ENCODE results near the gene ELMO1. TPM values are rescaled to one million over a fixed set of nuclear protein-coding genes. Genes with fewer than 3 reads are reported as not detected.

The ELMO1 gene
- polyA plus RNA-seq, 1 experiment, result not detected

- TF ChIP-seq CTCF (IDR thresholded peaks at IDR 0.05; ENCODE audit: insufficient read depth, low read depth, low read length), result no peak
- Histone ChIP-seq H3K27me3 (ENCODE audit: control insufficient read depth, insufficient read depth, low read length) (no peaks in the 10 kb centered on the region), H3K4me3 (ENCODE audit: low read depth, low read length) (no peak overlapping the region), H3K36me3 (ENCODE audit: control insufficient read depth, insufficient read depth, low read length) (no peaks in the 10 kb centered on the region)
- ChIA-PET POLR2A (no interaction called here), CTCF (no interaction called here)
- no peak for DNase-seq (ENCODE audit: low read depth)
Measured at GRCh38 chr7:37248396-37248861, 200.2 kb downstream of the ELMO1 start.

DNA sequence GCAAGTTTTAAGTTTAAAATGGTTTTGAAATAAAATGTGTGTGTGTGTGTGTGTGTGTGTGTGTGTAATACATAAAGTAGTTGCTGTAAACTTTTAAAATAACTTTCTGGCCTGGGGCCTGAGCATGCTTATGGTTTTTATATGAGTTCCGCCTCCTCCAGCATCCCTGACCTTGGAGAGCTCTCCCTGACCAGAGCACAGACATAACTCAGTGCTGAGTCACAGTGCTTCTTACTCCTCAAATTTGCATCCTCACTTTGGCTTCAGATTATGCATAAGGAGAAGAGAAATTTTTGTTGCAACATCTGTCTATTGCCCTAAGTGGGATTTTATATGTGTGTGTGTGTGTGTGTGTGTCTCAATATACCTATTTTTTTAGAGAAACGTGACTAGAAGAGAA lies 200.8 kb downstream of the ELMO1 start:
- Histone ChIP-seq H3K4me3 (ENCODE audit: low read depth, low read length) (no peak overlapping the region), H3K36me3 (ENCODE audit: control insufficient read depth, insufficient read depth, low read length) (no peaks in the 10 kb centered on the region), H3K27me3 (ENCODE audit: control insufficient read depth, insufficient read depth, low read length) (no peaks in the 10 kb centered on the region)
- TF ChIP-seq CTCF (IDR thresholded peaks at IDR 0.05; ENCODE audit: insufficient read depth, low read depth, low read length), result no peak
- no peak for DNase-seq (ENCODE audit: low read depth)
- CTCF ChIA-PET, result no interaction called here
- POLR2A ChIA-PET, result no interaction called here

GRCh38 chr7:37245590-37245989 lies 203.1 kb downstream of the ELMO1 start:
- TF ChIP-seq CTCF (IDR thresholded peaks at IDR 0.05; ENCODE audit: insufficient read depth, low read depth, low read length), result no peak
- POLR2A ChIA-PET, result no interaction called here
- no peak for DNase-seq (ENCODE audit: low read depth)
- CTCF ChIA-PET, result no interaction called here
- no peaks in the 10 kb centered on the region for H3K36me3 ChIP-seq (ENCODE audit: control insufficient read depth, insufficient read depth, low read length)
- no peaks in the 10 kb centered on the region for H3K27me3 ChIP-seq (ENCODE audit: control insufficient read depth, insufficient read depth, low read length)
- no peak overlapping the region for H3K4me3 ChIP-seq (ENCODE audit: low read depth, low read length)

DNA sequence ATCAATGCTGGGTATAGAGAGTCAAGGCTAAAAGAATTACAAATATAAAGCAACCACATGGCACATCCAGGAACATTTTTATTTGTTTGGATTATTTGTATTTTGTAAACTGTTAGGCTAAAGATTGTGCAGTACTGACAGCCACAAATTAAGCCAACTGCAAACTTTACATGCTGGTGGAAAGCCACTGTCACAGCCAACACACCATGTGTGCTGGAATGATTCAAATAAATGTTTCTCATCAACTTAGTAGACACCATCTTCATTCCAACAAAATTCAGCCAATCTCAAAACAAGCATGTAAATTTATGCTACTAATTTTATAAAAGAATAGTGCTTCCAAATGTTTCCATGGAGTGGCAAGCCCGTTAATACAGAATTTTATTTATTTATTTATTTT lies 211.8 kb downstream of the ELMO1 start:
- Histone ChIP-seq H3K36me3 (ENCODE audit: control insufficient read depth, insufficient read depth, low read length) (no peaks in the 10 kb centered on the region), H3K4me3 (ENCODE audit: low read depth, low read length) (no peak overlapping the region), H3K27me3 (ENCODE audit: control insufficient read depth, insufficient read depth, low read length) (no peaks in the 10 kb centered on the region)
- no peak for TF ChIP-seq CTCF (IDR thresholded peaks at IDR 0.05; ENCODE audit: insufficient read depth, low read depth, low read length)
- CTCF ChIA-PET, result interaction anchor here (1.0 kb wide), 1 partner anchor 36 kb away, joined by 3 read pairs; no protein-coding TSS in a partner anchor
- DNase-seq (ENCODE audit: low read depth), result no peak
- POLR2A ChIA-PET, result no interaction called here

- no peak for DNase-seq (ENCODE audit: low read depth)
- ChIA-PET POLR2A (no interaction called here), CTCF (interaction anchor here (1.0 kb wide), 1 partner anchor 34 kb away, joined by 3 read pairs; no protein-coding TSS in a partner anchor)
- no peak for TF ChIP-seq CTCF (IDR thresholded peaks at IDR 0.05; ENCODE audit: insufficient read depth, low read depth, low read length)
- Histone ChIP-seq H3K4me3 (ENCODE audit: low read depth, low read length) (no peak overlapping the region), H3K36me3 (ENCODE audit: control insufficient read depth, insufficient read depth, low read length) (no peaks in the 10 kb centered on the region), H3K27me3 (ENCODE audit: control insufficient read depth, insufficient read depth, low read length) (no peaks in the 10 kb centered on the region)
Measured at GRCh38 chr7:37235813-37236212, 212.9 kb downstream of the ELMO1 start.

Measured in BJ (cell line).